HUES64 (cell line): ENCODE results near the gene BCAR1.
"Not testable (repeated sequence)": the region's sequence is repeated elsewhere in the genome, so short reads cannot be mapped to it uniquely, and the experiment has no call there.

Experiments used
- H3K27ac ChIP-seq: 2 replicates; pipeline ENCODE4 v1.7.0; 2013; ENCODE audit warnings: low read depth, low read length, inconsistent platforms
- H3K27me3 ChIP-seq: 2 replicates; pipeline ENCODE4 v1.6.1; 2013; ENCODE audit warnings: mild to moderate bottlenecking, low read length; ENCODE audit not compliant: insufficient read depth
- H3K36me3 ChIP-seq: 2 replicates; pipeline ENCODE4 v1.6.1; 2013; ENCODE audit warnings: mild to moderate bottlenecking, low read length; ENCODE audit not compliant: insufficient read depth
- H3K4me1 ChIP-seq: 2 replicates; pipeline ENCODE4 v1.6.1; 2013; ENCODE audit warnings: mild to moderate bottlenecking, low read length, moderate library complexity; ENCODE audit not compliant: insufficient read depth
- H3K4me3 ChIP-seq: 2 replicates; pipeline ENCODE4 v1.5.1; 2013; ENCODE audit warnings: mild to moderate bottlenecking, low read length, moderate library complexity
- H3K9ac ChIP-seq: 2 replicates; pipeline ENCODE4 v1.6.1; 2013; ENCODE audit warnings: mild to moderate bottlenecking, low read depth, low read length
- H3K9me3 ChIP-seq: 2 replicates; pipeline ENCODE4 v1.6.1; 2013; ENCODE audit warnings: low read depth, low read length; ENCODE audit not compliant: insufficient read depth
- WGBS: fragments of 150-250, 120-280 bp; methylation state at CpG from one replicate; pipeline ENCODE4 v1.1.7; 2013; ENCODE audit warnings: missing lambda C conversion rate; 5-methylcytosine and 5-hydroxymethylcytosine counted together

BCAR1 gene

GRCh38 chr16:75217389-75217851 lies 34.0 kb downstream of the BCAR1 start:
- 93% methylated on average over 11 of the region's 11 CpGs for WGBS

GRCh38 chr16:75216576-75216975 lies 34.8 kb downstream of the BCAR1 start:
- no peak overlapping the region for H3K4me3 ChIP-seq
- WGBS = 92% methylated on average over 7 of the region's 7 CpGs
- no peaks in the 10 kb centered on the region for H3K27me3 ChIP-seq
- no peak overlapping the region for H3K9ac ChIP-seq
- H3K9me3 ChIP-seq = no peaks in the 10 kb centered on the region
- no peak overlapping the region for H3K27ac ChIP-seq
- no peaks in the 10 kb centered on the region for H3K4me1 ChIP-seq
- H3K36me3 ChIP-seq = no peaks in the 10 kb centered on the region

More at GRCh38 chr16:75217389-75217851, 34.0 kb downstream of the BCAR1 start:
- no peaks in the 10 kb centered on the region for H3K27me3 ChIP-seq
- no peaks in the 10 kb centered on the region for H3K9me3 ChIP-seq
- H3K4me1 ChIP-seq = no peaks in the 10 kb centered on the region
- no peaks in the 10 kb centered on the region for H3K36me3 ChIP-seq
- H3K4me3 ChIP-seq = no peak overlapping the region
- no peak overlapping the region for H3K27ac ChIP-seq
- H3K9ac ChIP-seq = no peak overlapping the region

DNA sequence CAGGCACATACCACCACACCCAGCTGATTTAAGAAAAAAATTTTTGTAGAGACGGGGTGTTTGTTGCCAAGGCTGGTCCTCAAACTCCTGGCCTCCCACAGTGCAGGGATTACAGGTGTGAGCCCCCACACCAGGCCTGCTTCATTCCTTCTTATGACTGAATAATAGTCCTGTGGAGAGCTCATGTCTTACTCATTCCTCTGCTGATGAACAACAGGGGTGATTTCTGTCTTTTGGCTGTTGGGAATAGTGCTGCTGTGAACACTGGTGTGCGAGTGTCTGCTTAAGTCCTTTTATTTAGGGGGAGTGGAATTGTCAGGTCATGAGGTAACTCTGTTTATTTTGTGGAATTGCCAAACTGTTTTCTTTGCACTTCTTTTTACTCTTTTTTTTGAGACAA lies 35.3 kb downstream of the BCAR1 start:
- no peaks in the 10 kb centered on the region for H3K4me1 ChIP-seq
- WGBS = 89% methylated on average over 2 of the region's 2 CpGs
- H3K36me3 ChIP-seq = no peaks in the 10 kb centered on the region
- no peak overlapping the region for H3K27ac ChIP-seq
- H3K4me3 ChIP-seq = no peak overlapping the region
- no peaks in the 10 kb centered on the region for H3K27me3 ChIP-seq
- no peaks in the 10 kb centered on the region for H3K9me3 ChIP-seq
- no peak overlapping the region for H3K9ac ChIP-seq

DNA sequence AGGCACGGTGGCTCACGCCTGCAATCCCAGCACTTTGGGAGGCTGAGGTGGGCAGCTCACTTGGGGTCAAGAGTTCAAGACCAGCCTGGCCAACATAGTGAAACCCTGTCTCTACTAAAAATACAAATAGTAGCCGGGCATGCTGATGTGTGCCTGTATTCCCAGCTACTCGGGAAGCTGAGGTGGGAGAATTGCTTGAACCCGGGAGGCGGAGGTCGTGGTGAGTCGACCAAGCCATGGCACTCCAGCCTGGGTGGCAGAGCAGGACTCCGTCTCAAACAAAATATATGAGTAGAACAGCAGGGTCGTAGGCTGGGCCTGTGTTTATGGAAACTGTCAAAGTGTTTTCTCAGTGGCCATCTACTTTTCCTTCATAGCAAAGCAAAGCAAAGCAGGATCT lies 40.1 kb downstream of the BCAR1 start:
- not testable (repeated sequence) for H3K27me3 ChIP-seq, H3K9ac ChIP-seq, H3K36me3 ChIP-seq, H3K9me3 ChIP-seq, H3K27ac ChIP-seq, H3K4me3 ChIP-seq, H3K4me1 ChIP-seq
- WGBS = 95% methylated on average over 10 of the region's 10 CpGs

DNA sequence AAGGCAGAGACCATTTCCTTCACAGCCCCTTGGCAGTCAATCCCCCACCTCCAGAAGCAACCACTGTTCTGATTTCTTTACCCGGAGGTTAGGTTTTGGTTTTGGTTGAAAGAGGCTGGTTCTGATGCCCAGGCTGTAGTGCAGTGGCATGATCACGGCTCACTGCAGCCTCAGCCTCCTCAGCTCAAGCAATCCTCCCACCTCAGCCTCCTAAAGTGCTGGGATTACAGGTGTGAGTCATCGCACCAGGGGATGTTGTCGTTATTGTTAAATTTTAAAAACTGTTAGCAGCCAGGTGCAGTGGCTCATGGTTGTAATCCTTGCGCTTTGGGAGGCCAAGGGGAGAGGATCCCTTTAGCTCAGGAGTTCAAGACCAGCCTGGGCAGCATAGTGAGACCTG lies 41.5 kb downstream of the BCAR1 start:
- Histone ChIP-seq H3K4me3 (no peak overlapping the region), H3K4me1 (no peaks in the 10 kb centered on the region), H3K27me3 (no peaks in the 10 kb centered on the region), H3K9me3 (no peaks in the 10 kb centered on the region), H3K36me3 (no peaks in the 10 kb centered on the region), H3K27ac (no peak overlapping the region), H3K9ac (no peak overlapping the region)
- 94% methylated on average over 5 of the region's 5 CpGs for WGBS

DNA sequence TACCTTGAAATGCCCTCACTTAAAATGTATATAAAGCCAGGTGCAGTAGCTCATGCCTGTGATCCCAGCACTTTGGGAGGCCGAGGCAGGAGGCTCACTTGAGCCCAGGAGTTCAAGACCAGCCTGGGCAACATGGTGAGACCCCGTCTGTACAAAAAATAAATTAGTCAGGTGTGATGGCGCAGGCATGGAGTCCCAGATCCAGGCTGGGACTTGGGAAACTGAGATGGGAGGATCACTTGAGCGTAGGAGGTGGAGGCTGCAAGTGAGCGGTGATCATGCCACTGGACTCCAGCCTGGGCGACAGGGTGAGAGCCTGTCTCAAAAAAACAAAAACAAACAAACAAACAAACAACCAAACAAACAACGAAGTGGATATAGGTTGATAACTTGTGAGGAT lies 41.9 kb downstream of the BCAR1 start:
- not testable (repeated sequence) for H3K4me3 ChIP-seq, H3K27ac ChIP-seq, H3K9ac ChIP-seq, H3K4me1 ChIP-seq, H3K27me3 ChIP-seq, H3K36me3 ChIP-seq, H3K9me3 ChIP-seq
- 92% methylated on average over 5 of the region's 7 CpGs for WGBS

GRCh38 chr16:75208861-75209505 lies 42.4 kb downstream of the BCAR1 start:
- Histone ChIP-seq H3K36me3 (no peaks in the 10 kb centered on the region), H3K27ac (no peak overlapping the region), H3K4me3 (no peak overlapping the region), H3K4me1 (no peaks in the 10 kb centered on the region), H3K9ac (no peak overlapping the region), H3K27me3 (no peaks in the 10 kb centered on the region), H3K9me3 (no peaks in the 10 kb centered on the region)
- WGBS = 92% methylated on average over 27 of the region's 27 CpGs

- Histone ChIP-seq H3K4me1 (no peaks in the 10 kb centered on the region), H3K36me3 (no peaks in the 10 kb centered on the region), H3K9ac (no peak overlapping the region), H3K27ac (no peak overlapping the region), H3K27me3 (no peaks in the 10 kb centered on the region), H3K9me3 (no peaks in the 10 kb centered on the region), H3K4me3 (no peak overlapping the region)
- 91% methylated on average over 11 of the region's 13 CpGs for WGBS
These were observed 43.1 kb downstream of the BCAR1 start for GRCh38 chr16:75208242-75208825.

- H3K4me1 ChIP-seq = no peaks in the 10 kb centered on the region
- WGBS = 94% methylated on average over 11 of the region's 11 CpGs
- no peak overlapping the region for H3K27ac ChIP-seq
- H3K9me3 ChIP-seq = no peaks in the 10 kb centered on the region
- H3K4me3 ChIP-seq = no peak overlapping the region
- no peaks in the 10 kb centered on the region for H3K27me3 ChIP-seq
- H3K9ac ChIP-seq = no peak overlapping the region
- H3K36me3 ChIP-seq = no peaks in the 10 kb centered on the region
These were observed 43.6 kb downstream of the BCAR1 start for GRCh38 chr16:75207831-75208230.

DNA sequence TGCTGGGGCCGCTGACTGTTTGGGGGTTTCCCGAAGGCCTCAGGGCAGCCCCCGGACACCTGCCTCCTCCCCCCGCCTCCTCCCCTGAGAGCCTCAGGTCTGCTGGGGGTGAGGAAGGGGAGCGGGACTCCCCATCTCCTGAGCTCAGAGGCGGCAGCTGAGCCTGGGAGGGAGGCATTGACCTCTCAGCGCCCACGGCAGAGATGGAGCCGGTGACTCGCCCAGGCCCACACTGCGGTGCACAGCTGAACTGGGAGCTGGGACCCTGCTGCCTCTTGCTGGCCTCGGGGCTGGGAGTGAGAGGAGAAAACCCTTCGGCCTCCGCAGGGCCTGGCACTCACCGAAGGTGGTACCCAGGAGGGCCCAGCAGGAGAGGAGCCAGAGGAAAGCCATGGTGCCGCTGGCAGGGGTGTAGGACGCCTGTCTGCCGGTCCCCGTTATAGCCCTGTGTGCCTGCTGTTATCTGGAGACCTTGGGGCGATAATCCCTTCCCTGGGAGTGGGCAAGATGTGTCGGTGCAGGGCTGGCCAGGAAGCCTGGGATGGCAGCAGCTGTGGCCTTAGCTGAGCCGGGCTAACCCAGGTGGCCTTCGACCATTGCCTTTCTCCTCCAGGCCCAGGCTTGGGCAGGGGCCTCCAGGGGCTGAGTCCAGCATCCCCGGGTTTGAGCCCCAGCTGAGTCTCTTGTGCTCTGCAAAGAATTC lies 44.5 kb downstream of the BCAR1 start, which contains the start of gene CTRB2:
Gene CTRB2 (minus strand): TSS at position 413 of the 703 bp plus-strand sequence. CDS start 20 bp downstream, at position 393.
- Histone ChIP-seq H3K36me3 (no peaks in the 10 kb centered on the region), H3K9ac (no peak within 1 kb of the TSS), H3K27ac (no peak within 1 kb of the TSS), H3K9me3 (no peaks in the 10 kb centered on the region), H3K4me1 (no peaks in the 10 kb centered on the region), H3K27me3 (no peaks in the 10 kb centered on the region), H3K4me3 (no peak within 1 kb of the TSS)
- 92% methylated on average over 24 of the region's 24 CpGs for WGBS

- H3K27me3 ChIP-seq, H3K9ac ChIP-seq: not testable (repeated sequence)
- WGBS = 95% methylated on average over 21 of the region's 25 CpGs
These were observed 45.3 kb downstream of the BCAR1 start for GRCh38 chr16:75205961-75206748.

More at GRCh38 chr16:75205961-75206748, 45.3 kb downstream of the BCAR1 start:
- H3K4me1 ChIP-seq, H3K36me3 ChIP-seq, H3K27ac ChIP-seq, H3K9me3 ChIP-seq, H3K4me3 ChIP-seq: not testable (repeated sequence)
